SK-MEL-5 (cell line): ENCODE results near the gene UCK1. TPM values are rescaled to one million over a fixed set of nuclear protein-coding genes. Genes with fewer than 3 reads are reported as not detected.
"Not testable (repeated sequence)": the region's sequence is repeated elsewhere in the genome, so short reads cannot be mapped to it uniquely, and the experiment has no call there.

Source experiments
- DNase-seq: peaks from one replicate; pipeline ENCODE4 v3.0.0-alpha.2; 2016; ENCODE audit warnings: low read depth, low spot score
- in situ Hi-C: cut with HindIII; loops from 2 replicates; pipeline ENCODE4 v1.10.0; 2016; ENCODE audit warnings: low sequenced_read_pairs, high pct_unique_total_duplicates, low pct_unique_long_range_greater_than_20kb
- total RNA-seq: library from RNA; depleted of rRNA; stranded (reverse); fragments of >200 nt; shearing (Covaris generic); gene quantifications from 2 replicates; pipeline ENCODE4 v1.2.3, GENCODE V29; 2014

The UCK1 gene
- total RNA-seq, 1 experiment from 2014 or later = 46.8 TPM

- in situ Hi-C loops = no loop called here
Observed at GRCh38 chr9:131528886-131529505, 2.1 kb downstream of the UCK1 start.

GRCh38 chr9:131528186-131528585 is 2.9 kb downstream of the UCK1 start:
- DNase-seq = no peak
- in situ Hi-C loops = no loop called here

More at GRCh38 chr9:131528886-131529505, 2.1 kb downstream of the UCK1 start:
- DNase-seq = no peak

- DNase-seq = no peak
- in situ Hi-C loops = no loop called here
Observed at GRCh38 chr9:131525643-131526565, 5.2 kb downstream of the UCK1 start.

GRCh38 chr9:131524665-131525315 is 6.3 kb downstream of the UCK1 start:
- DNase-seq = no peak
- in situ Hi-C loops = no loop called here

GRCh38 chr9:131523451-131524435 is 7.3 kb downstream of the UCK1 start:
- in situ Hi-C loops = no loop called here

GRCh38 chr9:131523086-131523388 is 8.0 kb downstream of the UCK1 start:
- in situ Hi-C loops = no loop called here
- DNase-seq = no peak

More at GRCh38 chr9:131523451-131524435, 7.3 kb downstream of the UCK1 start:
- DNase-seq = no peak

- DNase-seq = no peak
- in situ Hi-C loops = no loop called here
Observed at GRCh38 chr9:131522257-131523085, 8.6 kb downstream of the UCK1 start.

GRCh38 chr9:131521822-131522221 is 9.2 kb downstream of the UCK1 start:
- no peak for DNase-seq

GRCh38 chr9:131521203-131521602 is 9.9 kb downstream of the UCK1 start:
- no peak for DNase-seq
- in situ Hi-C loops = no loop called here

More at GRCh38 chr9:131521822-131522221, 9.2 kb downstream of the UCK1 start:
- in situ Hi-C loops = no loop called here

GRCh38 chr9:131520503-131520902 is 10.6 kb downstream of the UCK1 start:
- in situ Hi-C loops = no loop called here
- DNase-seq = no peak

GRCh38 chr9:131518553-131518952 is 12.5 kb downstream of the UCK1 start:
- in situ Hi-C loops = no loop called here

GRCh38 chr9:131517761-131518190 is 13.3 kb downstream of the UCK1 start:
- in situ Hi-C loops = no loop called here
- no peak for DNase-seq

More at GRCh38 chr9:131518553-131518952, 12.5 kb downstream of the UCK1 start:
- DNase-seq = no peak

GRCh38 chr9:131516930-131517329 is 14.1 kb downstream of the UCK1 start:
- in situ Hi-C loops = no loop called here
- DNase-seq = no peak

- DNase-seq = no peak
- in situ Hi-C loops = no loop called here
Observed at GRCh38 chr9:131516100-131516499, 15.0 kb downstream of the UCK1 start.

GRCh38 chr9:131515559-131516031 is 15.5 kb downstream of the UCK1 start:
- in situ Hi-C loops = not testable (repeated sequence)

GRCh38 chr9:131513177-131513576 is 17.9 kb downstream of the UCK1 start:
- DNase-seq = no peak
- in situ Hi-C loops = no loop called here

More at GRCh38 chr9:131515559-131516031, 15.5 kb downstream of the UCK1 start:
- not testable (repeated sequence) for DNase-seq
